Fibroblast of villous mesenchyme (primary cell): ENCODE results near the gene ANP32B. TPM values are rescaled to one million over a fixed set of nuclear protein-coding genes. Genes with fewer than 3 reads are reported as not detected.

Experiments
- DNase-seq: peaks from one replicate; pipeline ENCODE4 v3.0.0-alpha.2; 2010; ENCODE audit warnings: low read depth
- H3K4me3 ChIP-seq: 2 replicates; pipeline ENCODE4 v1.5.1; 2011; ENCODE audit warnings: low read depth, mild to moderate bottlenecking, low read length
- small RNA-seq: library from RNA; depleted of rRNA; stranded (forward); fragments of <200 nt; gene quantifications from one replicate; pipeline ENCODE3, GENCODE V24; 2012
- total RNA-seq: library from RNA; depleted of rRNA; stranded (reverse); fragments of >200 nt; gene quantifications from 2 replicates; pipeline ENCODE4 v1.2.3, GENCODE V29; 2012
- TF ChIP-seq, protein P1 (sequence below): IDR thresholded peaks from 2 replicates; pipeline ENCODE4 v1.5.1; 2012; ENCODE audit warnings: low read depth, mild to moderate bottlenecking, low read length; ENCODE audit not compliant: insufficient read depth

Gene ANP32B
- total RNA-seq, 1 donor: 9.9 TPM

DNA sequence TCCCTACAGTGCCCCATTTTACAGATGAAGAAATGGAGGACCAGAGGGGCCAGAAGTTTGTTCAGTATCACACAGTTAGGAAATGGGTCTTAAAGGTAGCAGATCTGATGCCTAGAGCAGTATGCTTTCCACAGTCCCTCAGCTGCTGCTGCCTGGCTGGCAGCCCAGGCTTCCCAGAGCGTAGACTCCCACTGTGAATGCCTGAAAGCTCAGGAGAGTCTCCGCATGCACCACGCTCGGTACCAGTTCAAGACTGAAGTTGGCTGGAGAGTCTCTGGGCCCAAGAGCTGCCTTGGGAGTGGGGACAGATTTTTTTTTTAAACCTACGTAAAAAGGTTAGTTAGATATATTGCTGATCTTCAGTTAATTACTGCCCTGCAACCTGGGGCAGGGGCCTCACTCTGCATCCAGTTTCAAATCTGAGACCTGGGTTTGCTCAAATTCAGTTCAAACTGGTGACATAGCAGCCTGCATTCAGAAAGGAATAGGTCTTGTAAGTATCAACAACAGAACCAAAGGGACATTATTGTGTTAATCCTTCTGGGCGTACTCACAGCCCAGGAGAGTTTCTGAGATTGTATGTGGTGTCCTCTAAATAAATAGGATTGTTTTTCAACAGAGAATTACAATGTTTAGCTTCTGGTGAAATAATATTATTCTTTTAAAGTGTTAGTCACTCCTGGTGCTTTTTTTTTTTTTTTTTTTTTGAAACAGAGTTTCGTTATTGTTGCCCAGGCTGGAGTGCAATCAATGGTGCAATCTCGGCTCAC is 81.7 kb downstream of the ANP32B start:
- DNase-seq: peak; percentile 61
- TF ChIP-seq, protein P1, sequence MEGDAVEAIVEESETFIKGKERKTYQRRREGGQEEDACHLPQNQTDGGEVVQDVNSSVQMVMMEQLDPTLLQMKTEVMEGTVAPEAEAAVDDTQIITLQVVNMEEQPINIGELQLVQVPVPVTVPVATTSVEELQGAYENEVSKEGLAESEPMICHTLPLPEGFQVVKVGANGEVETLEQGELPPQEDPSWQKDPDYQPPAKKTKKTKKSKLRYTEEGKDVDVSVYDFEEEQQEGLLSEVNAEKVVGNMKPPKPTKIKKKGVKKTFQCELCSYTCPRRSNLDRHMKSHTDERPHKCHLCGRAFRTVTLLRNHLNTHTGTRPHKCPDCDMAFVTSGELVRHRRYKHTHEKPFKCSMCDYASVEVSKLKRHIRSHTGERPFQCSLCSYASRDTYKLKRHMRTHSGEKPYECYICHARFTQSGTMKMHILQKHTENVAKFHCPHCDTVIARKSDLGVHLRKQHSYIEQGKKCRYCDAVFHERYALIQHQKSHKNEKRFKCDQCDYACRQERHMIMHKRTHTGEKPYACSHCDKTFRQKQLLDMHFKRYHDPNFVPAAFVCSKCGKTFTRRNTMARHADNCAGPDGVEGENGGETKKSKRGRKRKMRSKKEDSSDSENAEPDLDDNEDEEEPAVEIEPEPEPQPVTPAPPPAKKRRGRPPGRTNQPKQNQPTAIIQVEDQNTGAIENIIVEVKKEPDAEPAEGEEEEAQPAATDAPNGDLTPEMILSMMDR: no peak
- no peak overlapping the region for H3K4me3 ChIP-seq

Small RNAs within 50 kb of the gene (small RNA-seq; reads per million reads assigned to genes)
- gene RNU6-918P: not detected

Other genes with a start within 250 kb of the ANP32B start
- under 0.01 and 0.64 TPM in 2 replicates for gene FOXE1, start 130.1 kb upstream of the ANP32B start, total RNA-seq
- gene TRMO, start 60.8 kb upstream of the ANP32B start, total RNA-seq: 14.5 and 15.5 TPM in 2 replicates
- not detected in 2 replicates for gene HEMGN, start 45.2 kb upstream of the ANP32B start, total RNA-seq
- 89.9 and 94.1 TPM in 2 replicates for gene NANS, start 73.4 kb downstream of the ANP32B start, total RNA-seq
- gene TRIM14, start 135.9 kb downstream of the ANP32B start, total RNA-seq: 9.3 and 13.4 TPM in 2 replicates
- gene CORO2A, start 209.3 kb downstream of the ANP32B start, total RNA-seq: 0.32 and 2.2 TPM in 2 replicates